ENCODE results near the gene RAMAC. TPM values are rescaled to one million over a fixed set of nuclear protein-coding genes. Genes with fewer than 3 reads are reported as not detected.

The RAMAC gene
- total RNA-seq, 1 donor from 2014 or later = 12.3 TPM

DNA sequence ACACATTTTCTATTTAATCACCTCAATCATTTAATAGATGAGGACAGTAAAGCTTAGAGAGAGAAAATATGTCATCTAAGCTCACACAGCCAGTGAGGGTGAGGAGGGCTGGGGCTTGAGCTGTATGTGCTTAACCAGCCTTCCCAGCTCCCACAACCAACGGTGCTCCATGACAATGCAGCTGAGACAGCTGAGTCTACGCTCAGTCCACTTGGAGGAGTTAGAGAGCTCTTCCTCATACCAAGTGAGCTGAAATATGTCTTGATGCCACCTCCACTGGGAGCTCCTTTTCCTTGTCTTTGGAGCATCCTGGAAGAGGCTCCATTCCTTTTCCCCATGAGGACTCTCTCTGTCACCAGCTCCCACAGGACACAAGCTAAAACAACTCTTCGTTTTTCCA, 42.8 kb upstream of the RAMAC start:
- Histone ChIP-seq H3K9me3 (no peaks in the 10 kb centered on the region), H3K27me3 (no peaks in the 10 kb centered on the region), H3K36me3 (no peaks in the 10 kb centered on the region), H3K27ac (no peak overlapping the region), H3K4me3 (no peak overlapping the region), H3K4me1 (no peaks in the 10 kb centered on the region)
- intact Hi-C loops (cut with DNase I) = no loop called here
- no peak for DNase-seq (ENCODE audit: extremely low spot score in 2 of 2)
- TF ChIP-seq POLR2A (IDR thresholded peaks at IDR 0.05) (no peak), POLR2AphosphoS5 (IDR thresholded peaks at IDR 0.05; ENCODE audit: insufficient read depth in 1 of 2, low read depth in 1 of 2) (no peak)
- TF ChIP-seq, protein P1, sequence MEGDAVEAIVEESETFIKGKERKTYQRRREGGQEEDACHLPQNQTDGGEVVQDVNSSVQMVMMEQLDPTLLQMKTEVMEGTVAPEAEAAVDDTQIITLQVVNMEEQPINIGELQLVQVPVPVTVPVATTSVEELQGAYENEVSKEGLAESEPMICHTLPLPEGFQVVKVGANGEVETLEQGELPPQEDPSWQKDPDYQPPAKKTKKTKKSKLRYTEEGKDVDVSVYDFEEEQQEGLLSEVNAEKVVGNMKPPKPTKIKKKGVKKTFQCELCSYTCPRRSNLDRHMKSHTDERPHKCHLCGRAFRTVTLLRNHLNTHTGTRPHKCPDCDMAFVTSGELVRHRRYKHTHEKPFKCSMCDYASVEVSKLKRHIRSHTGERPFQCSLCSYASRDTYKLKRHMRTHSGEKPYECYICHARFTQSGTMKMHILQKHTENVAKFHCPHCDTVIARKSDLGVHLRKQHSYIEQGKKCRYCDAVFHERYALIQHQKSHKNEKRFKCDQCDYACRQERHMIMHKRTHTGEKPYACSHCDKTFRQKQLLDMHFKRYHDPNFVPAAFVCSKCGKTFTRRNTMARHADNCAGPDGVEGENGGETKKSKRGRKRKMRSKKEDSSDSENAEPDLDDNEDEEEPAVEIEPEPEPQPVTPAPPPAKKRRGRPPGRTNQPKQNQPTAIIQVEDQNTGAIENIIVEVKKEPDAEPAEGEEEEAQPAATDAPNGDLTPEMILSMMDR (IDR thresholded peaks at IDR 0.05) = no peak

DNA sequence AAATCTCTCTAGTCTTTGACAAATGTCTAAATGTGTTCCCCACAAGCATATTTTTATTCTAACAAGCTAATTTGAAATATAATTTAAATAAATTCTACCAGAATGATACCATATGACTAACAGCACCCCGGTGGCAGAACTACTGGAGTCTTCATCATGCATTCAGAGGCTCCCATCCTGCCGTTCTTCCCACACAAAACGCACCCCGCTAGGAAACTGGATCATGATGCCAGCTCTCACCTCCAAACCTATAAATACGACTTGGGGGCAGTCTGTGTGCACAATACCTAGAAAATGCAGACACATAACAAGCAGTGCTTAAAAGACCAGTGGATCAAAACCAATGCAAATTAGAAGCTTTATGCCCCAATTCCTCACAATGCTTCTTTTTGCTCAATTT, 42.0 kb upstream of the RAMAC start:
- Histone ChIP-seq H3K4me1 (no peaks in the 10 kb centered on the region), H3K27ac (no peak overlapping the region), H3K27me3 (no peaks in the 10 kb centered on the region), H3K9me3 (no peaks in the 10 kb centered on the region), H3K4me3 (no peak overlapping the region), H3K36me3 (no peaks in the 10 kb centered on the region)
- TF ChIP-seq POLR2A (IDR thresholded peaks at IDR 0.05) = no peak
- no peak for TF ChIP-seq POLR2AphosphoS5 (IDR thresholded peaks at IDR 0.05; ENCODE audit: insufficient read depth in 1 of 2, low read depth in 1 of 2)
- TF ChIP-seq, protein P1 (IDR thresholded peaks at IDR 0.05) = no peak
- no peak for DNase-seq (ENCODE audit: extremely low spot score in 2 of 2)
- intact Hi-C loops (cut with DNase I) = no loop called here

DNA sequence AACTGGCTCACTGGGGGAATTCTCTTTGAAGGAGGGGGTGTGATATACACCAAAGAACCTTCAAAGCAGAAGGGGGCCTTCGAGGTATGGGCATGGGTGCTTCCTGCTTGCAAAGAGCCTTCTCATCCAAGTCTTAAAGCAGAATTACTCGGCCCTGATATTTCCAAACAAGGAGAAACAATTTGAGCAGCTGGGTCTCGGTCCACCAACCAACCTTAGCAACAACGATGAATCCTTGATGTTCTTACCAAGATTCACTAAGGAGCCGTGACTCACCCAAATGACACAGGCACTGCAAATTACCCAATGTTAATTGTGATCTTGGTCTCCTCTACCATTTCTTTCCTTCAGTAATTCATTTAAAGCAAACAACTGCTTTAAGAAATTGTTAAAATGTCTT, 41.2 kb upstream of the RAMAC start:
- Histone ChIP-seq H3K27me3 (no peaks in the 10 kb centered on the region), H3K4me3 (no peak overlapping the region), H3K9me3 (no peaks in the 10 kb centered on the region), H3K4me1 (no peaks in the 10 kb centered on the region), H3K36me3 (no peaks in the 10 kb centered on the region), H3K27ac (no peak overlapping the region)
- DNase-seq (ENCODE audit: extremely low spot score in 2 of 2) = no peak
- TF ChIP-seq POLR2AphosphoS5 (IDR thresholded peaks at IDR 0.05; ENCODE audit: insufficient read depth in 1 of 2, low read depth in 1 of 2) = no peak
- TF ChIP-seq, protein P1 (IDR thresholded peaks at IDR 0.05) = no peak
- no peak for TF ChIP-seq POLR2A (IDR thresholded peaks at IDR 0.05)
- intact Hi-C loops (cut with DNase I) = no loop called here

DNA sequence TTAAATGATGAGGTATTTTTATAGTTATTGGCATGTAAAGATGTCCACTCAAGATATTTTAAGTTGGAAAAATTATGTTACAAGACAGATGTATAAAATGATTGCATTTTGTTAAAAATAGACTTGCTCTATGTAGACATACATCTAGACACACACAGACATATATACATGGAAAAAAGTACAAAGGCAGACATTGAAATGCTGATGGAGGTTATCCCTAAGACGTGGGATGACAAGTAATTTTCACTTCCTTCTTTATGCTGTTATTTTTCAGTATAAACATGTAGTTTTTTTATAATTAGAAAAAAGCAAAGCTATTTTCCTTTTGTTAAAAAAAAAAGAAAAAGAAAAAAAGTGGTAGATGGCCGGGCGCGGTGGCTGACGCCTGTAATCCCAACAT, 40.7 kb upstream of the RAMAC start:
- intact Hi-C loops (cut with DNase I) = no loop called here
- no peaks in the 10 kb centered on the region for H3K9me3 ChIP-seq
- TF ChIP-seq, protein P1 (IDR thresholded peaks at IDR 0.05) = no peak
- TF ChIP-seq POLR2AphosphoS5 (IDR thresholded peaks at IDR 0.05; ENCODE audit: insufficient read depth in 1 of 2, low read depth in 1 of 2) (no peak), POLR2A (IDR thresholded peaks at IDR 0.05) (no peak)
- no peaks in the 10 kb centered on the region for H3K36me3 ChIP-seq
- H3K27me3 ChIP-seq = no peaks in the 10 kb centered on the region
- no peak overlapping the region for H3K27ac ChIP-seq
- no peak for DNase-seq (ENCODE audit: extremely low spot score in 2 of 2)
- no peaks in the 10 kb centered on the region for H3K4me1 ChIP-seq
- H3K4me3 ChIP-seq = no peak overlapping the region

DNA sequence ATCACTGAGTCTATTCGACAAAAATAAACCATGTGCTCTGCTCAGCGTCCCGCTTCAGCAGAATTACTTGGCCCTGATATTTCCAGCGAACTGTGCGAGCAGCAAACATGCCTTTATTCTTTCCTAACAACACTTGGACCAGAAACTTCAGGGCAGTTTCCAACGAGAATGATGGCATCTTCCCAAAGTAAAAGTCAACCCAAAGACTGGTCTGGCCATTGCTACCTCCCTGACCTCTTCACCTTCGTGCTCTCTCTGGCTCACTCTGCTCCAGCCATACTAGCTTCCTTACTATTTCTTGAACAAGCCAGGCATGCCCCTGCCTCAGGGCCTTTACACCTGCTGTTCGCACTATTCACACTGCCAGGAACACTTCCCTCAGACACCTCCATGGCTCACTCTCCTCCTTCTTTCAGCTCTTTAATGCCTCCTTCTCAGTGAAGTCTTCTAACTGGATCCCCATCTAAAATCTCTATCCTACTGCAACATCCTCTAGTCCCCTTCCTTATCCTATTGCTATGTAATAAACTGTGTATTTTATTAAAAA, 39.8 kb upstream of the RAMAC start:
- H3K4me3 ChIP-seq = no peak overlapping the region
- intact Hi-C loops (cut with DNase I) = no loop called here
- no peaks in the 10 kb centered on the region for H3K27me3 ChIP-seq
- TF ChIP-seq POLR2A (IDR thresholded peaks at IDR 0.05) (no peak), POLR2AphosphoS5 (IDR thresholded peaks at IDR 0.05; ENCODE audit: insufficient read depth in 1 of 2, low read depth in 1 of 2) (no peak)
- TF ChIP-seq, protein P1 (IDR thresholded peaks at IDR 0.05) = no peak
- no peaks in the 10 kb centered on the region for H3K36me3 ChIP-seq
- no peak for DNase-seq (ENCODE audit: extremely low spot score in 2 of 2)
- H3K27ac ChIP-seq = no peak overlapping the region
- no peaks in the 10 kb centered on the region for H3K9me3 ChIP-seq
- no peaks in the 10 kb centered on the region for H3K4me1 ChIP-seq

Data from vagina (tissue), 2 donors.